A549 (cell line): ENCODE data around the gene CPTP.

Experiments
- ESRRA ChIP-seq: fragments of 150-350 bp; IDR thresholded peaks from 2 replicates; pipeline ENCODE4 v1.6.1; 2014; ENCODE audit warnings: mild to moderate bottlenecking, low read length, borderline replicate concordance
- HMGXB4 ChIP-seq: fragments of 250-450 bp; sonication (Bioruptor Pico); IDR thresholded peaks from 2 replicates; pipeline ENCODE4 v1.5.0; 2021; ENCODE audit warnings: mild to moderate bottlenecking, moderate library complexity, borderline replicate concordance
- JUN ChIP-seq, 2 experiments: fragments of >200 bp; sonication (Bioruptor Twin); formaldehyde crosslinking; IDR thresholded peaks; 2 replicates in 1 of 2; 3 replicates in 1 of 2; pipeline ENCODE4 v1.6.1; 2016 to 2017
- MAZ ChIP-seq: fragments of 150-350 bp; IDR thresholded peaks from 2 replicates; pipeline ENCODE4 v1.6.1; 2014; ENCODE audit warnings: antibody characterized with exemption, low read depth, low read length, borderline replicate concordance
- NR3C1 ChIP-seq: fragments of >200 bp; sonication (Bioruptor Twin); formaldehyde crosslinking; IDR thresholded peaks from 3 replicates; pipeline ENCODE4 v1.6.1; 2017
- POLR2A ChIP-seq: IDR thresholded peaks from 2 replicates; pipeline ENCODE4 v1.6.1; 2012; ENCODE audit warnings: mild to moderate bottlenecking, low read length
- RCOR1 ChIP-seq: fragments of 150-350 bp; IDR thresholded peaks from 2 replicates; pipeline ENCODE4 v1.6.1; 2014; ENCODE audit warnings: antibody characterized with exemption, low read length, low read depth
- REST ChIP-seq: fragments of 200-600 bp; sonication (generic); IDR thresholded peaks from 2 replicates; pipeline ENCODE4 v1.6.1; 2016; ENCODE audit warnings: antibody characterized with exemption, mild to moderate bottlenecking, moderate library complexity
- RFX5 ChIP-seq: fragments of 450-650 bp; IDR thresholded peaks from 2 replicates; pipeline ENCODE4 v1.7.1; 2014; ENCODE audit warnings: antibody characterized with exemption, mild to moderate bottlenecking, moderate library complexity
- ZFP36 ChIP-seq: fragments of 450-650 bp; IDR thresholded peaks from 2 replicates; pipeline ENCODE4 v1.6.1; 2014; ENCODE audit warnings: borderline replicate concordance; ENCODE audit not compliant: partially characterized antibody
- TF ChIP-seq, protein P1 (sequence below): fragments of >200 bp; sonication (Bioruptor Twin); formaldehyde crosslinking; IDR thresholded peaks from 3 replicates; pipeline ENCODE4 v1.5.1; 2016
- TF ChIP-seq, protein P2 (sequence below): fragments of 150-350 bp; IDR thresholded peaks from 2 replicates; pipeline ENCODE4 v1.6.1; 2014; ENCODE audit warnings: low read depth, mild to moderate bottlenecking, low read length

DNA sequence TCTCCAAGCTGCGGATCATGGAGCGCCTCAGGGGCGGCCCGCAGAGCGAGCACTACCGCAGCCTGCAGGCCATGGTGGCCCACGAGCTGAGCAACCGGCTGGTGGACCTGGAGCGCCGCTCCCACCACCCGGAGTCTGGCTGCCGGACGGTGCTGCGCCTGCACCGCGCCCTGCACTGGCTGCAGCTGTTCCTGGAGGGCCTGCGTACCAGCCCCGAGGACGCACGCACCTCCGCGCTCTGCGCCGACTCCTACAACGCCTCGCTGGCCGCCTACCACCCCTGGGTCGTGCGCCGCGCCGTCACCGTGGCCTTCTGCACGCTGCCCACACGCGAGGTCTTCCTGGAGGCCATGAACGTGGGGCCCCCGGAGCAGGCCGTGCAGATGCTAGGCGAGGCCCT, 2.7 kb downstream of the CPTP start:
- TF ChIP-seq, protein P1, sequence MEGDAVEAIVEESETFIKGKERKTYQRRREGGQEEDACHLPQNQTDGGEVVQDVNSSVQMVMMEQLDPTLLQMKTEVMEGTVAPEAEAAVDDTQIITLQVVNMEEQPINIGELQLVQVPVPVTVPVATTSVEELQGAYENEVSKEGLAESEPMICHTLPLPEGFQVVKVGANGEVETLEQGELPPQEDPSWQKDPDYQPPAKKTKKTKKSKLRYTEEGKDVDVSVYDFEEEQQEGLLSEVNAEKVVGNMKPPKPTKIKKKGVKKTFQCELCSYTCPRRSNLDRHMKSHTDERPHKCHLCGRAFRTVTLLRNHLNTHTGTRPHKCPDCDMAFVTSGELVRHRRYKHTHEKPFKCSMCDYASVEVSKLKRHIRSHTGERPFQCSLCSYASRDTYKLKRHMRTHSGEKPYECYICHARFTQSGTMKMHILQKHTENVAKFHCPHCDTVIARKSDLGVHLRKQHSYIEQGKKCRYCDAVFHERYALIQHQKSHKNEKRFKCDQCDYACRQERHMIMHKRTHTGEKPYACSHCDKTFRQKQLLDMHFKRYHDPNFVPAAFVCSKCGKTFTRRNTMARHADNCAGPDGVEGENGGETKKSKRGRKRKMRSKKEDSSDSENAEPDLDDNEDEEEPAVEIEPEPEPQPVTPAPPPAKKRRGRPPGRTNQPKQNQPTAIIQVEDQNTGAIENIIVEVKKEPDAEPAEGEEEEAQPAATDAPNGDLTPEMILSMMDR = no peak
- no peak for TF ChIP-seq ESRRA
- TF ChIP-seq NR3C1 = no peak
- no peak for TF ChIP-seq JUN (IDR thresholded peaks at IDR 0.05)
- TF ChIP-seq REST = no peak
- TF ChIP-seq POLR2A = no peak
- TF ChIP-seq, protein P2, sequence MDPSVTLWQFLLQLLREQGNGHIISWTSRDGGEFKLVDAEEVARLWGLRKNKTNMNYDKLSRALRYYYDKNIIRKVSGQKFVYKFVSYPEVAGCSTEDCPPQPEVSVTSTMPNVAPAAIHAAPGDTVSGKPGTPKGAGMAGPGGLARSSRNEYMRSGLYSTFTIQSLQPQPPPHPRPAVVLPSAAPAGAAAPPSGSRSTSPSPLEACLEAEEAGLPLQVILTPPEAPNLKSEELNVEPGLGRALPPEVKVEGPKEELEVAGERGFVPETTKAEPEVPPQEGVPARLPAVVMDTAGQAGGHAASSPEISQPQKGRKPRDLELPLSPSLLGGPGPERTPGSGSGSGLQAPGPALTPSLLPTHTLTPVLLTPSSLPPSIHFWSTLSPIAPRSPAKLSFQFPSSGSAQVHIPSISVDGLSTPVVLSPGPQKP = no peak
- no peak for TF ChIP-seq ZFP36
- no peak for TF ChIP-seq RCOR1
- TF ChIP-seq RFX5 = no peak
- no peak for TF ChIP-seq HMGXB4 (CRISPR knock-in tag)
- TF ChIP-seq MAZ = no peak
